ENCODE measurements around the gene PSTK. TPM values are rescaled to one million over a fixed set of nuclear protein-coding genes. Genes with fewer than 3 reads are reported as not detected.

Gene PSTK, protein sequence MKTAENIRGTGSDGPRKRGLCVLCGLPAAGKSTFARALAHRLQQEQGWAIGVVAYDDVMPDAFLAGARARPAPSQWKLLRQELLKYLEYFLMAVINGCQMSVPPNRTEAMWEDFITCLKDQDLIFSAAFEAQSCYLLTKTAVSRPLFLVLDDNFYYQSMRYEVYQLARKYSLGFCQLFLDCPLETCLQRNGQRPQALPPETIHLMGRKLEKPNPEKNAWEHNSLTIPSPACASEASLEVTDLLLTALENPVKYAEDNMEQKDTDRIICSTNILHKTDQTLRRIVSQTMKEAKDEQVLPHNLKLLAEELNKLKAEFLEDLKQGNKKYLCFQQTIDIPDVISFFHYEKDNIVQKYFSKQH
- total RNA-seq (2022; extraction: Qiagen RNA extraction): 3.4 to 4.7 TPM (median 3.7 TPM) in 5 replicates

DNA sequence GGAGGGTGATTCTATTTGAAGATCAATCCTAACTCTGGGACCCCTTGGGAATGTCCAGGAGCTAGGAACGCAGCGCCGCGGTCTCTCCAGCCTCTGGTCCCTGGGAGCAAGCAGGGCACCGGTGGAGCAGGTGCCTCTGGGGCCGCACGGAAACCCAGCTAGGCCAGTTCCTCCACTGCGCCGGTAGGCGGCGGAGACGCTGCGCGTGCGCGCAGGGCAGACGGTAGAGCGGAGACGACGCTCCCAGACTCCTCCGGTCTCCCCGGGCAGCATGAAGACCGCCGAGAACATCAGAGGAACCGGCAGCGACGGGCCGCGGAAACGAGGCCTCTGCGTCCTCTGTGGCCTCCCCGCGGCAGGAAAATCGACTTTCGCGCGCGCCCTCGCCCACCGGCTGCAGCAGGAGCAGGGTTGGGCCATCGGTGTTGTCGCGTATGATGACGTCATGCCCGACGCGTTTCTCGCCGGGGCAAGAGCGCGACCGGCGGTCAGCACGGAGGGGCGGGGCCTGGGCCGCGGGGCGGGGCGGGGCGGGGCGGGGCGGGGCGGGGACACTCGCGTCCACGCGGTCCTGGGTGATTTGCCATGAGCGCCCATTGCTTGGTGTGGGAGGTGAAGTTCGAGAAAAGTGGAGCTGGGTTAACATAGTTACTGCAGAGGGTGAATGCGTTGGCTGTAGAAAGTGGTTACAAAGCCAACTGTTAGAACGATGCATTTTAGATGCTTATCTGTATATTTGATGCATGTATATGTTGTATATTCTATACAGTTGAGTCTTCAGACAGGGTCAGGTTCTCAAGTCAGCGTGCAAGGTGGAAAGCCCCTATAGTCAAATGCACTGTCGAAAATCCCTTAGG lies at the start of gene PSTK:
PSTK (plus strand) TSS at position 193 of the 857 bp plus-strand sequence; CDS start at position 272, 79 bp downstream.

DNA sequence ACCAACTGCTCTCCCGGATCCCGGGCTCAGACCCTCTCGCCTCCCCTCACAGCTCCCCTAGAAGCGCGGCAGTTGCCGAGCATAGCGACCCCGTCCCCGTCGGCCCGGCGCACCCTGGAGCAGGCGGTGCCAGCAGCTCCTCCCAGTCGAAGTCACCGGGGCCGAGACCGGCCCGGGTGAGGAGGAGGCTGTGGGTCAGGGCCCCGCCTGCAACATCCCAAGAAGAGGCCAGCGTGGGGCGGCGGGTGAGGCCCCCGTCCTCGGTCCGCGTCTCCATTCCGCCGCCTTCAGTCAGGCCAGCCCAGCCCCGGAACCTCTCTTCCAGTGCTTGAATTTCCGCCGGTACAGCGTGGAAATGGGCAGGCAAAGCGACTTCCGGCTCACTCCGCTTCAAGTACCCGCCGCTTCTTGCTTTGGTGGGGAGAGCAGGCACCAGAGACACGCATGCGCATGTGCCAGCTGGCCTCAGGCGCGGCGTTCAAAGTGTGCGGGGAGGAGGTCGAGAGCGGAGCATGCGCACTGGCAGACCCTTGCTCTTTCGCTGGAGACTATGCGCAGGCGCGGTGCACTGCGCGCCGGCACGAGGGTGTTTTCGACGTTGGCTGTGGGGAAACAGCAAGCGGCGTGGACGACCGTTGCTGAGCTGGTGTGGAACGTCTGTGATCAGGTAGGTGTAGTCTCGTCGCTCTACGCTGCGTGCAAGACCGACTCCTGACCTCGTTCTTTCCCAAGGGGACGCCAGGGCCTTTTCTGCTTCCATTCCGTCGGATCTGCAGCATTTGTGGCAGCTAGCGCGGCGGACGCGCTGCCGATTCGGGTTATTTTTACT lies 26.1 kb upstream of the PSTK start, which contains the start of gene C10orf88:
C10orf88 (minus strand) TSS at position 326 of the 829 bp plus-strand sequence; CDS start at position 277, 49 bp downstream.

DNA sequence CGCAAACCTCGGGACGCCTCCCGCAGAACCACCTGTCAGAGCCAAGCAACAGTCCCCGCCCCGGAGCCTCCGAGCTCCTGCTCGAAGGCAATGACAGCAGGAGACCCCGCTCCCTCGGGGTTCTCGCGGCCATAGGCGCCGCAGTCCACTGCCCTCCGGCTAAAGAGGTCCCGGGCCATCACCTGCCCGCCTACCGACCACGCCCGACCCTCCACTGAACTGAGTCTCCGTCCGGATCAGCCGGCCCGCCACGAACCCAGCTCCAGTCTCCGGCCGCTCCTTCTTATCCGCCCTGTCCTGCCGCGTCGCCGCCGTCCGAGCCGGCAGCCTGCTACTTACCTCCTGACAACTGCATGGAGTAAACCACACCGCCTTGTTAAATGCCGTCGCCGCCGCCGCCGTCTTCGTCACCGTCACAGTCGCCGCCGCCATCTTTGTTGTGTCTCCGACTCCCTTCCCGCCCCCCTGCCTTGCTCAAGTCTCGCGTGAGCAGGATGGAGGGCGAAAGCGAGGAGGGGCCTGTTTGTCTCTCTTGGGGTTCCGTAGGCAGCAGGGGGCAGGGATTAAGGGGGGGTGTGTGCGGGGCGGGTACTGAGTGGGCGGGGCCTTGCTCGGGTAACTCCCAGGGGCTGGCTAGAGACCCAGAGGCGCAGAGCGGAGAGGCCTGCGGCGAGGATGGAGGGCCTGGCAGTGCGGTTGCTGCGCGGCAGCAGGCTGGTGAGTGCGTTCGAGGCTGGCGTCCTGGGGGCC lies 28.3 kb downstream of the PSTK start, which contains the start of the genes ACADSB and IKZF5:
ACADSB (plus strand) TSS at position 652 of the 750 bp plus-strand sequence; CDS start at position 676, 24 bp downstream.
IKZF5 (minus strand) TSS at position 441 of the 750 bp plus-strand sequence. CDS start 10,170 bp downstream, outside the sequence.

Other genes with a start within 250 kb of the PSTK start
- 0.63 to 1.2 TPM (median 1.0 TPM) in 5 replicates for gene CUZD1, start 134.5 kb upstream of the PSTK start, total RNA-seq (2022; extraction: Qiagen RNA extraction)
- 9.0 to 13.1 TPM (median 12.1 TPM) in 5 replicates for gene FAM24B, start 100.8 kb upstream of the PSTK start, total RNA-seq (2022; extraction: Qiagen RNA extraction)
- gene FAM24A, start 69.8 kb upstream of the PSTK start, total RNA-seq (2022; extraction: Qiagen RNA extraction): not detected in 5 replicates
- 6.6 to 8.8 TPM (median 7.8 TPM) in 5 replicates for gene C10orf88, start 26.2 kb upstream of the PSTK start, total RNA-seq (2022; extraction: Qiagen RNA extraction)
- gene IKZF5, start 28.4 kb downstream of the PSTK start, total RNA-seq (2022; extraction: Qiagen RNA extraction): 5.4 to 7.9 TPM (median 5.9 TPM) in 5 replicates
- 6.5 to 11.9 TPM (median 9.4 TPM) in 5 replicates for gene ACADSB, start 28.6 kb downstream of the PSTK start, total RNA-seq (2022; extraction: Qiagen RNA extraction)
- not detected in 5 replicates for gene HMX3, start 155.6 kb downstream of the PSTK start, total RNA-seq (2022; extraction: Qiagen RNA extraction)
- gene HMX2, start 167.7 kb downstream of the PSTK start, total RNA-seq (2022; extraction: Qiagen RNA extraction): 0.07 to 0.11 TPM (median 0.08 TPM) in 3 of 5 replicates, not detected in the others
- gene BUB3, start 174.0 kb downstream of the PSTK start, total RNA-seq (2022; extraction: Qiagen RNA extraction): 165 to 182 TPM (median 172 TPM) in 5 replicates